K562 (cell line): ENCODE measurements around the gene B4GALT5. TPM values are rescaled to one million over a fixed set of nuclear protein-coding genes. Genes with fewer than 3 reads are reported as not detected.

Experiments
- EP400 ChIP-seq: fragments of 450-650 bp; IDR thresholded peaks from 2 replicates; pipeline ENCODE4 v1.6.1; 2017; ENCODE audit warnings: antibody characterized with exemption, mild to moderate bottlenecking, moderate library complexity
- HOXB6 ChIP-seq: fragments of 250-450 bp; sonication (Bioruptor Pico); IDR thresholded peaks from 2 replicates; pipeline ENCODE4 v1.5.1; 2022; ENCODE audit warnings: mild to moderate bottlenecking, borderline replicate concordance
- MEF2D ChIP-seq: conservative IDR thresholded peaks from 2 replicates; pipeline ENCODE4 v1.6.1; 2016; ENCODE audit warnings: low read depth, missing genetic modification characterization, missing compliant biosample characterization
- NFE2 ChIP-seq: IDR thresholded peaks from 2 replicates; pipeline ENCODE4 v1.6.1; 2014; ENCODE audit warnings: antibody characterized with exemption, low read depth
- NFRKB ChIP-seq: fragments of 450-650 bp; IDR thresholded peaks from 2 replicates; pipeline ENCODE4 v1.6.1; 2016; ENCODE audit warnings: low read depth
- NR1H2 ChIP-seq: sonication (generic); formaldehyde crosslinking; IDR thresholded peaks from 2 replicates; pipeline ENCODE4 v1.4.0; 2020; ENCODE audit warnings: mild to moderate bottlenecking, missing genetic modification reagents
- PTRF ChIP-seq: fragments of 450-650 bp; IDR thresholded peaks from 2 replicates; pipeline ENCODE4 v1.6.1; 2016; ENCODE audit warnings: mild to moderate bottlenecking, missing genetic modification characterization, missing compliant biosample characterization
- RCOR1 ChIP-seq, 2 experiments: IDR thresholded peaks; 2 replicates each; pipeline ENCODE4 v1.6.1; 2012; ENCODE audit warnings: low read depth in 2 of 2, low read length in 2 of 2, borderline replicate concordance in 1 of 2, improper control_type of control experiment in 1 of 2
- TBP ChIP-seq: optimal IDR thresholded peaks from 2 replicates; pipeline ENCODE3; 2011; ENCODE audit warnings: low read depth, low read length, improper control_type of control experiment
- XRCC5 ChIP-seq: fragments of 200-400 bp; formaldehyde crosslinking; IDR thresholded peaks from 2 replicates; pipeline ENCODE4 v1.6.1; 2017; ENCODE audit warnings: low read depth, mild to moderate bottlenecking, low read length
- YBX1 ChIP-seq: fragments of 450-650 bp; IDR thresholded peaks from 2 replicates; pipeline ENCODE4 v1.7.1; 2016; ENCODE audit warnings: mild to moderate bottlenecking
- YY1 ChIP-seq, 3 experiments: IDR thresholded peaks; 2 replicates each; pipeline ENCODE4 v1.6.1; 2011; ENCODE audit warnings: low read length in 2 of 3, mild to moderate bottlenecking in 2 of 3, moderate library complexity in 2 of 3, borderline replicate concordance in 1 of 3, control low read depth in 1 of 3, low read depth in 1 of 3; ENCODE audit not compliant: insufficient read depth in 3 of 3, insufficient replicate concordance in 2 of 3, control insufficient read depth in 1 of 3, insufficient read length in 1 of 3; ENCODE audit errors: extremely low read depth in 1 of 3
- ZNF140 ChIP-seq: fragments of 250-450 bp; sonication (Bioruptor Pico); IDR thresholded peaks from 2 replicates; pipeline ENCODE4 v1.8.0; 2021; ENCODE audit warnings: moderate library complexity, mild to moderate bottlenecking, inconsistent platforms
- ZNF384 ChIP-seq: IDR thresholded peaks from 2 replicates; pipeline ENCODE4 v1.6.1; 2012; ENCODE audit warnings: low read depth, low read length, improper control_type of control experiment
- polyA plus RNA-seq, 8 experiments: library from polyadenylated mRNA; depleted of rRNA in 4 of 8; stranded (reverse) in 5 of 8; unstranded in 3 of 8; fragments of >200 nt; fragmentation: Nextera tagmentation in 2 of 8; fragmentation: Illumina TruSeq in 1 of 8; extraction: Ambion mirVana in 2 of 8; extraction: Trizol in 1 of 8; gene quantifications; 2 replicates each; pipeline versions ENCODE4 v1.2.1 to v1.2.3, GENCODE V29; 2011 to 2014; ENCODE audit warnings: inconsistent platforms in 1 of 8, missing spikeins in 1 of 8
- total RNA-seq, 7 experiments: library from RNA; depleted of rRNA in 6 of 7; stranded (reverse); fragments of >200 nt in 6 of 7; fragmentation: Illumina TruSeq in 2 of 7; extraction: Trizol in 2 of 7; gene quantifications; 2 replicates each; pipeline versions ENCODE4 v1.2.1 to v1.2.3, GENCODE V29; 2011 to 2021; ENCODE audit warnings: low replicate concordance in 1 of 7
- TF ChIP-seq, protein P1 (sequence below): fragments of 450-650 bp; IDR thresholded peaks from 2 replicates; pipeline ENCODE4 v1.6.1; 2017; ENCODE audit warnings: mild to moderate bottlenecking, moderate library complexity
- TF ChIP-seq, protein P2 (sequence below): fragments of 250-450 bp; sonication (Bioruptor Pico); IDR thresholded peaks from 2 replicates; pipeline ENCODE4 v1.5.0; 2022; ENCODE audit warnings: mild to moderate bottlenecking
- TF ChIP-seq, protein P3 (sequence below), 2 experiments: fragments of 250-450 bp in 1 of 2; fragments of 450-650 bp in 1 of 2; sonication (Bioruptor Pico) in 1 of 2; IDR thresholded peaks; 2 replicates each; pipeline versions ENCODE4 v1.6.1 to v1.8.0; 2016 to 2021; ENCODE audit warnings: mild to moderate bottlenecking in 2 of 2, moderate library complexity in 2 of 2, missing compliant biosample characterization in 1 of 2, missing genetic modification characterization in 1 of 2
- TF ChIP-seq, protein P4 (sequence below): fragments of 450-650 bp; IDR thresholded peaks from one replicate; pipeline ENCODE4 v1.6.1; 2018; ENCODE audit warnings: mild to moderate bottlenecking, moderate library complexity; ENCODE audit not compliant: partially characterized antibody
- TF ChIP-seq, protein P5 (sequence below): fragments of 250-450 bp; sonication (Bioruptor Pico); IDR thresholded peaks from 2 replicates; pipeline ENCODE4 v1.5.1; 2021; ENCODE audit warnings: mild to moderate bottlenecking

Gene B4GALT5
- total and polyA plus RNA-seq, 9 of the 15 experiments (the other 6 are each of a cell fraction or from before 2014, with no cell fraction given) = 8.5 to 32.6 (median 23.4) TPM

DNA sequence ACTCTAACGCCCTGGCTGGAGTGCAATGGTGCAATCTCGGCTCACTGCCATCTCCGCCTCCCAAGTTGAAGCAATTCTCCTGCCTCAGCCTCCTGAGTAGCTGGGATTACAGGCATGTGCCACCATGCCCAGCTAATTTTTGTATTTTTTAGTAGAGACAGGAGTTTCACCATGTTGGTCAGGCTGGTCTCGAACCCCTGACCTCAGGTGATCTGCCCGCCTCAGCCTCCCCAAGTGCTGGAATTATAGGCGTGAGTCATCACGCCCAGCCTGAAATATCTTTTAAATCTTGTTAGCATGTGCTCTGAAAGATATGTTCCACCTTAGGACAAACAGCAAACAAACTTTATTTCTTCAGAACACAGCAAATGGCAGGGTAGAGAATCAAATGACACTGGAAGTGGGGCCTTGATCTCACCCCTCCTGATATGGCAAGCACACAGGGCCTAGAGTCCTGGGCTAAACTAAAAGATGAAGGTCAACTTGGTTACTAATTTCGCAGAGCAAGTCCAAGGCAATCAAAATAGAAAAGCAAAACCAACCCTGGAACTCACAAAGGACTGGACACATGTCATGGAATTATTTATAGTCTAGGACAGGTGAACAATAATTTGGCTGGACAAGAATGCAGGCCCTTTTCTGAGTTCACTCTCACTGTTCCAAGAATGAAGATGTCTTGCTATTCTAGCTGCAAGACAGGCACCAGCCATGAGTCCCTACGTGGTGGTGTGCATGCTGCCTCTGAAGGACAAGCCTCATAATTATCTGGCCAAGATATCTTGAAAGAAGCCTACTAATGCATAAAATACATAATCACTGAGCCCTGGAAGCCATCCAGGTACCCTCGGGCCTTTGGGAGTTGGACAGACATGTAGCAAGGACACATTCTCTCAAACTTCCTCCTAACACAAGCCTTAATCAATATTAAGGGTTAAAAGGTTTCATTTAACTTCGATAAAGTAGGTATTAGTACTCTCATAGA lies 35.6 kb downstream of the B4GALT5 start (continued):
- TF ChIP-seq, protein P1, sequence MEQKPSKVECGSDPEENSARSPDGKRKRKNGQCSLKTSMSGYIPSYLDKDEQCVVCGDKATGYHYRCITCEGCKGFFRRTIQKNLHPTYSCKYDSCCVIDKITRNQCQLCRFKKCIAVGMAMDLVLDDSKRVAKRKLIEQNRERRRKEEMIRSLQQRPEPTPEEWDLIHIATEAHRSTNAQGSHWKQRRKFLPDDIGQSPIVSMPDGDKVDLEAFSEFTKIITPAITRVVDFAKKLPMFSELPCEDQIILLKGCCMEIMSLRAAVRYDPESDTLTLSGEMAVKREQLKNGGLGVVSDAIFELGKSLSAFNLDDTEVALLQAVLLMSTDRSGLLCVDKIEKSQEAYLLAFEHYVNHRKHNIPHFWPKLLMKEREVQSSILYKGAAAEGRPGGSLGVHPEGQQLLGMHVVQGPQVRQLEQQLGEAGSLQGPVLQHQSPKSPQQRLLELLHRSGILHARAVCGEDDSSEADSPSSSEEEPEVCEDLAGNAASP = no peak
- peak; percentile 35; the same call in 1 of the 2 replicates for TF ChIP-seq MEF2D (tag)
- TF ChIP-seq ZNF384 = no peak
- no peak for TF ChIP-seq YBX1
- TF ChIP-seq PTRF (tag) = no peak
- TF ChIP-seq, protein P2, sequence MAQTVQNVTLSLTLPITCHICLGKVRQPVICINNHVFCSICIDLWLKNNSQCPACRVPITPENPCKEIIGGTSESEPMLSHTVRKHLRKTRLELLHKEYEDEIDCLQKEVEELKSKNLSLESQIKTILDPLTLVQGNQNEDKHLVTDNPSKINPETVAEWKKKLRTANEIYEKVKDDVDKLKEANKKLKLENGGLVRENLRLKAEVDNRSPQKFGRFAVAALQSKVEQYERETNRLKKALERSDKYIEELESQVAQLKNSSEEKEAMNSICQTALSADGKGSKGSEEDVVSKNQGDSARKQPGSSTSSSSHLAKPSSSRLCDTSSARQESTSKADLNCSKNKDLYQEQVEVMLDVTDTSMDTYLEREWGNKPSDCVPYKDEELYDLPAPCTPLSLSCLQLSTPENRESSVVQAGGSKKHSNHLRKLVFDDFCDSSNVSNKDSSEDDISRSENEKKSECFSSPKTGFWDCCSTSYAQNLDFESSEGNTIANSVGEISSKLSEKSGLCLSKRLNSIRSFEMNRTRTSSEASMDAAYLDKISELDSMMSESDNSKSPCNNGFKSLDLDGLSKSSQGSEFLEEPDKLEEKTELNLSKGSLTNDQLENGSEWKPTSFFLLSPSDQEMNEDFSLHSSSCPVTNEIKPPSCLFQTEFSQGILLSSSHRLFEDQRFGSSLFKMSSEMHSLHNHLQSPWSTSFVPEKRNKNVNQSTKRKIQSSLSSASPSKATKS (CRISPR knock-in tag) = no peak
- TF ChIP-seq, protein P3, sequence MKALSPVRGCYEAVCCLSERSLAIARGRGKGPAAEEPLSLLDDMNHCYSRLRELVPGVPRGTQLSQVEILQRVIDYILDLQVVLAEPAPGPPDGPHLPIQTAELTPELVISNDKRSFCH (CRISPR knock-in tag; IDR thresholded peaks at IDR 0.05) = no peak
- TF ChIP-seq, protein P3 (tag; IDR thresholded peaks at IDR 0.05) = no peak
- 0 out of 2 replicates have a peak, but pooled peaks have one; percentile 43 for TF ChIP-seq NFE2
- TF ChIP-seq, protein P4, sequence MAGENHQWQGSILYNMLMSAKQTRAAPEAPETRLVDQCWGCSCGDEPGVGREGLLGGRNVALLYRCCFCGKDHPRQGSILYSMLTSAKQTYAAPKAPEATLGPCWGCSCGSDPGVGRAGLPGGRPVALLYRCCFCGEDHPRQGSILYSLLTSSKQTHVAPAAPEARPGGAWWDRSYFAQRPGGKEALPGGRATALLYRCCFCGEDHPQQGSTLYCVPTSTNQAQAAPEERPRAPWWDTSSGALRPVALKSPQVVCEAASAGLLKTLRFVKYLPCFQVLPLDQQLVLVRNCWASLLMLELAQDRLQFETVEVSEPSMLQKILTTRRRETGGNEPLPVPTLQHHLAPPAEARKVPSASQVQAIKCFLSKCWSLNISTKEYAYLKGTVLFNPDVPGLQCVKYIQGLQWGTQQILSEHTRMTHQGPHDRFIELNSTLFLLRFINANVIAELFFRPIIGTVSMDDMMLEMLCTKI = no peak
- no peak for TF ChIP-seq ZNF140 (CRISPR knock-in tag)
- TF ChIP-seq, protein P5, sequence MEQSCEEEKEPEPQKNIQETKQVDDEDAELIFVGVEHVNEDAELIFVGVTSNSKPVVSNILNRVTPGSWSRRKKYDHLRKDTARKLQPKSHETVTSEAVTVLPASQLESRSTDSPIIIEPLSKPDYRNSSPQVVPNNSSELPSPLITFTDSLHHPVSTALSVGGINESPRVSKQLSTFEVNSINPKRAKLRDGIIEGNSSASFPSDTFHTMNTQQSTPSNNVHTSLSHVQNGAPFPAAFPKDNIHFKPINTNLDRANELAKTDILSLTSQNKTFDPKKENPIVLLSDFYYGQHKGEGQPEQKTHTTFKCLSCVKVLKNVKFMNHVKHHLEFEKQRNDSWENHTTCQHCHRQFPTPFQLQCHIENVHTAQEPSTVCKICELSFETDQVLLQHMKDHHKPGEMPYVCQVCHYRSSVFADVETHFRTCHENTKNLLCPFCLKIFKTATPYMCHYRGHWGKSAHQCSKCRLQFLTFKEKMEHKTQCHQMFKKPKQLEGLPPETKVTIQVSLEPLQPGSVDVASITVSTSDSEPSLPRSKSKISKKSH (CRISPR knock-in tag) = no peak
- no peak for TF ChIP-seq NR1H2
- TF ChIP-seq NFRKB = no peak
- no peak for TF ChIP-seq XRCC5
- no peak for TF ChIP-seq YY1 (IDR thresholded peaks at IDR 0.05; ENCODE audit: borderline replicate concordance in 1 of 3, control insufficient read depth in 1 of 3, extremely low read depth in 1 of 3, insufficient read depth in 3 of 3, insufficient read length in 1 of 3, insufficient replicate concordance in 2 of 3, low read depth in 1 of 3, low read length in 2 of 3)
- TF ChIP-seq HOXB6 = no peak
- TF ChIP-seq TBP = no peak
- 0 out of 4 replicates have a peak, but pooled peaks of 1 of the 2 experiments have one; percentile 39 for TF ChIP-seq RCOR1 (IDR thresholded peaks at IDR 0.05; ENCODE audit: borderline replicate concordance in 1 of 2, low read depth in 2 of 2, low read length in 2 of 2)
- peak; percentile 82 for TF ChIP-seq EP400
